ENCODE data around the gene CDHR3.
"Not testable (repeated sequence)": the region's sequence is repeated elsewhere in the genome, so short reads cannot be mapped to it uniquely, and the experiment has no call there.

The CDHR3 gene

GRCh38 chr7:105963038-105963667, at the start of gene CDHR3:
Gene CDHR3, plus strand, starts transcription at chr7:105963264. Its CDS starts 55 bp downstream, at chr7:105963319.
- no peak for DNase-seq

GRCh38 chr7:105913947-105914346, 49.1 kb upstream of the CDHR3 start:
- DNase-seq = no peak

GRCh38 chr7:105916603-105917002, 46.5 kb upstream of the CDHR3 start:
- no peak for DNase-seq

GRCh38 chr7:105917659-105918058, 45.4 kb upstream of the CDHR3 start:
- DNase-seq = no peak

- DNase-seq = no peak
Observed at GRCh38 chr7:105920766-105921165, 42.3 kb upstream of the CDHR3 start.

- DNase-seq = no peak
Observed at GRCh38 chr7:105924945-105925344, 38.1 kb upstream of the CDHR3 start.

- DNase-seq = no peak
Observed at GRCh38 chr7:105926131-105926530, 36.9 kb upstream of the CDHR3 start.

- no peak for DNase-seq
Observed at GRCh38 chr7:105931179-105931578, 31.9 kb upstream of the CDHR3 start.

- DNase-seq = no peak
Observed at GRCh38 chr7:105932835-105933477, 30.1 kb upstream of the CDHR3 start.

- DNase-seq = no peak
Observed at GRCh38 chr7:105934572-105935185, 28.4 kb upstream of the CDHR3 start.

- no peak for DNase-seq
Observed at GRCh38 chr7:105935250-105935649, 27.8 kb upstream of the CDHR3 start.

GRCh38 chr7:105937411-105937810, 25.7 kb upstream of the CDHR3 start:
- no peak for DNase-seq

GRCh38 chr7:105940109-105940508, 23.0 kb upstream of the CDHR3 start:
- DNase-seq = no peak

GRCh38 chr7:105941596-105941995, 21.5 kb upstream of the CDHR3 start:
- no peak for DNase-seq

- DNase-seq = no peak
Observed at GRCh38 chr7:105943486-105943885, 19.6 kb upstream of the CDHR3 start.

- DNase-seq = no peak
Observed at GRCh38 chr7:105945848-105946247, 17.2 kb upstream of the CDHR3 start.

- DNase-seq = no peak
Observed at GRCh38 chr7:105951597-105951996, 11.5 kb upstream of the CDHR3 start.

GRCh38 chr7:105952917-105953595, 10.0 kb upstream of the CDHR3 start:
- DNase-seq = no peak

GRCh38 chr7:105954711-105955110, 8.4 kb upstream of the CDHR3 start:
- no peak for DNase-seq

GRCh38 chr7:105955651-105956466, 7.2 kb upstream of the CDHR3 start:
- not testable (repeated sequence) for DNase-seq

- no peak for DNase-seq
Observed at GRCh38 chr7:105958012-105958411, 5.1 kb upstream of the CDHR3 start.

GRCh38 chr7:105962353-105962752, 711 bp upstream of the CDHR3 start:
- no peak for DNase-seq

GRCh38 chr7:105971845-105972244, 8.8 kb downstream of the CDHR3 start:
- DNase-seq = no peak

Data from activated CD4-positive, alpha-beta T cell treated with anti-CD3 and anti-CD28 coated beads, Interleukin-2, amount 50 U/mL, for 1 hour (primary cell).